GM21619 (cell line): ENCODE measurements around the gene FBP2.
"Not testable (repeated sequence)": the region's sequence is repeated elsewhere in the genome, so short reads cannot be mapped to it uniquely, and the experiment has no call there.

ENCODE experiments used
- ATAC-seq: cut with Tn5 transposase; IDR thresholded peaks from one replicate; pipeline ENCODE4 v1.9.1; 2021; ENCODE audit not compliant: unreplicated experiment

Gene FBP2

GRCh38 chr9:94564279-94564678, 29.3 kb downstream of the FBP2 start:
- ATAC-seq = not testable (repeated sequence)

DNA sequence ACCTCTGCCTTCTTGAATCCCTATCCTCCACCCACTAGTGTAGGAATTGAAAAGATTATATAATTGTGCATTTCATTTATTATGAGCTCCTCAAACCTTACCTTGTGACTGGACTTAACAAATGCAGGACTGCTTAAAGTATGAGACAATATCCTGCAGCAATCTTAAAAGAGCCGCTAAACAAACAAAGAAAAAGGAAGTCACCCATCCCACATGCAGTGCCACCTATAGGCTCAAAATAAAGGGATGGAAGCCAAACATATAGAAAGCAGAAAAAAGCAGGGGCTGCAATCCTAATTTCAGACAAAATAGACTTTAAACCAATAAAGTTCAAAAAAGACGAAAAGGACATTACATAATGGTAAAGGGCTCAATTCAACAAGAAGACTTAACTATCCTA, 30.1 kb downstream of the FBP2 start:
- no peak for ATAC-seq

- ATAC-seq = no peak
These were observed 33.4 kb downstream of the FBP2 start for GRCh38 chr9:94560237-94560636.

DNA sequence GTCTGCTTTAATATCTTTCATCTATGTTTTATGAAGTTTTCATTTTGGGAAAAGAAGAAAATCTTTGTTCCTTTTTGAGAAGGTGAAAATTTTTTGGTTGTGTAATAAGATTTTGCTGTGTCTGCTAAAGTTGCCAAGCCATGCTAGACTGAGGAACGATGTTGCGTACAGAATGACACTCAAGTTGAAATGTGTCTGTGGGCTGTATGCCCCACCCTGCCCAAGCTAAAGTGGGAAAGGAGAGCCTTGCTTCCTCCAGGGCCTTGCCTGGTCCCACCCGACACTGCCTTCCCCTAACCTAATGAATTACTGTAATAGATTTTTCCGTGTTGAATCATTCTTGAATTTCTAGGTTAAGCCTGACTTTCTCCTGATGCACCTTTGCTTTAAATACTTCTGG, 36.2 kb downstream of the FBP2 start:
- ATAC-seq = no peak

- ATAC-seq = no peak
These were observed 38.9 kb downstream of the FBP2 start, which contains the start of gene PCAT7 for GRCh38 chr9:94554439-94555331. TSS of gene PCAT7 (plus strand) at chr9:94555083.

DNA sequence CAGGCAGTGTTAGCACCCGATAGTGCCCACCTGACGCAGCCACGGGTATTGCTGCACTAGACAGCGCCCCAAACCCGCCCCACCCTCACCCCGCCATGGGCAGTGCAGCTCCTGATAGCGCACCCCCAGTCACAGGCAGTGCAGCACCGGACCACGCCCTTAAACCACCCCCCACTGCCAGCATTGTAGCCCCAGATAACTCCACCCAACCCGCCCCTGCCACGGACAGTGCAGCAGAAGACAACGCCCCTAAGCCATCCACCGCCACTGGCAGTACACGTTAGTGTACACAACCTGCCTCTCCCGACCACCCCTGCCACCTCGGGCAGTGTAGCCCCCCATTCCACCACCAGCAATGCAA, 39.6 kb downstream of the FBP2 start:
- no peak for ATAC-seq

DNA sequence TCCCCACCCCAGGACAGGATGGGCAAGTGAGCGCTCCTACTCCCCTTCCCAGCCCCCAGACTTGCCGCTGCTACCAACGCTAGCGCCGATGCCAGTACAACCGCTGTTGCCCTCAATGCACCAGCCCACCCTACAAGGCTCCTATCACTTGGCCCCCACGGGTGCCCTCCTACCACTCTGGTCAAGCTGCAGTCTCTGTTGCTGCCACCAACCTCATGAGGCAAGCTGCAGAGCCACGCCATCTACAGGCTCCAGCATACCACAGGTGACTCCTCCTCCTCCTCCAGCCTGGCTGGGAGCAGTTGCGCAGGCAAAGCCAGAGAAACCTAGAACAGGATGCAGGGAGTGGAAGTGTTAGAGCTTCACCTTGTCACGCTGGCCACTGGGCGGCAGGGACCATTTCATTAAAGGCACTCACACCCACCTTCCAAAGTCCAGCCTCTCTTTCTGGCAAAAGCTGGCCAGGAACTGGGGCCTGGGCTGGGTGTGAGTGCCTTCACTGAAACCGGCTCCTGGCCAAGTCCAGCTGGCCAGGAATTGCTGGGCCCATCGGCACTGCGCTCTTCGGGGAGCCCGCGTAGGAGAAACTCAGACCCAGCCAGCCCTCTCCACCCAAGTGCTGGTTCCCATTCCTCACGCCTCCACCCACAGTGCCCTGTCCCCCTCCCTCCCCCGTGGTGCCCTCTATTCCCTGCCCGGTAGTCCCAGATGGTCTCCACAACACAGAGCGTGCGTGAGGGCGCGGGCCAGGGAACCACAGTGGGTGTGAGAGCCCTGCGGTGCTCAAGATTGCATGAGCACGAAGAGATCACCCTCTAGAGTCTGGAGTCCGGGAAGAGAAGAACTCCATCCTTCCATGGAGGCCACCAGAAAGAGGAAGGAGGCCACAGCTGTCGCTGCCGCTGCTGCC, 40.3 kb downstream of the FBP2 start:
- no peak for ATAC-seq

DNA sequence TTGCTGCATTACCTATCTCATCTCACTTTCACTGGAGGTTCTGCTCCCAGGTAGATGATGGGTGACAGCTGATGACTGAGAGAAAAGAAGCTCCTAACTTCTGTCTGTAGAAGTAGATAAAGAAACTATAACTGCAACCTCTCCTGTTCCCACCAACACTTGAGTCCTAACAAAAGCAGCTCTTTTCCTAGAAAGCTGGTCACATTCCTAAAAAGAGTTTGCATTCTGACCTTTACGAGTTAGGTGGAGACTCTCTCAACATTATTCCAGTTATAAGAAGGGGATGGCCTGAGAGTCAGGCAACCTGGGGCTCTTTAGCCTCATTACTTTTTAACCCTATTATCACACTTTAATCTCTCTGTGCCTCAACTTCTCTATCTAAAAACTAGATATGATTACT, 47.7 kb downstream of the FBP2 start:
- ATAC-seq = no peak

DNA sequence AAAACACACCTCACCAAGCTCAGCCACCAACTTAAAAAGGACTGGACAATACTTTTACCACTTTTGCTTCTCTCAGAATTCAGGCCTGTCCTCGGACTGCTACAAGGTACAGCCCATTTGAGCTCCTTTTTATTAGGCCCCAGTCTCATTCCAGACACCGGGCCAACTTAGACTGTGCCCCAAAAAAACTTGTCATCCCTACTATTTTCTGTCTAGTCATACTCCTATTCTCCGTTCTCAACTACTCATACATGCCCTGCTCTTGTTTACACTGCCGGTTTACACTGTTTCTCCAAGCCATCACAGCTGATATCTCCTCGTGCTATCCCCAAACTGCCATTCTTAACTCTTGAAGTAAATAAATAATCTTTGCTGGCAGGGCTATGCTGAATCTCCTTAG, 49.3 kb downstream of the FBP2 start:
- ATAC-seq = not testable (repeated sequence)

GRCh38 chr9:94538908-94539307, 54.7 kb downstream of the FBP2 start:
- no peak for ATAC-seq

DNA sequence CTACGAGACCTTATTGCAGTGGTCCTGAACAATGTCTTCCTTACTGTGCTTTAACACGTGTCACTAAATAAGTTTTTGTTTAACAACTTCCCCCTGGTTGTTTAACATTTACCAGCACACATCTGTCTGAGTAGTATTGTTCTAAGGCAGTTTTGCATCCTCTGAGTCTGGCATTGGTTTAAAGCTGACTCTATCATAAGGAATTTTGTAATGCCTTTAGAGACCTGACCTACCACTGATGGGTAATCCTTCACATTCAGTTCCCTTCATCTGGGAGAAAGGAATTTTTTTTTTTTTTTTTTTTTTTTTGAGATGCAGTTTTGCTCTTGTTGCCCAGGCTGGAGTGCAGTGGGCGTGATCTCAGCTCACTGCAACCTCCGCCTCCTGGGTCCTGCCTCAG, 58.7 kb downstream of the FBP2 start:
- ATAC-seq = no peak

DNA sequence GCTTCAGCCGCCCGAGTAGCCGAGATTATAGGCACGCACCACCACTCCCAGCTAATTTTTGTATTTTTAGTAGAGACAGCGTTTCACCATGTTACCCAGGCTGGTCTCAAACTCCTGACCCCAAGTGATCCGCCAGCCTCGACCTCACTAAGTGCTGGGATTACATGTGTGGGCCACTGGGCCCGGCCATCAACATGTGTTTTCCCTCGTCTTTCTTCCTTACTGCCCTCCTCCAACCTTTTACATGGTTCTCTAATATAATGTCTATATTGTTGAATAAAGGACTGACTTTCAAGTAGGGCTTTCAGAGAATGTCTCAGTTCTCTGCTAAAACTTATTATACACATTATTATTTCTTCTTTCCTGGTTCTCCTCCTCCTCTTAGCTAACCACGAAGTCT, 60.0 kb downstream of the FBP2 start:
- no peak for ATAC-seq

DNA sequence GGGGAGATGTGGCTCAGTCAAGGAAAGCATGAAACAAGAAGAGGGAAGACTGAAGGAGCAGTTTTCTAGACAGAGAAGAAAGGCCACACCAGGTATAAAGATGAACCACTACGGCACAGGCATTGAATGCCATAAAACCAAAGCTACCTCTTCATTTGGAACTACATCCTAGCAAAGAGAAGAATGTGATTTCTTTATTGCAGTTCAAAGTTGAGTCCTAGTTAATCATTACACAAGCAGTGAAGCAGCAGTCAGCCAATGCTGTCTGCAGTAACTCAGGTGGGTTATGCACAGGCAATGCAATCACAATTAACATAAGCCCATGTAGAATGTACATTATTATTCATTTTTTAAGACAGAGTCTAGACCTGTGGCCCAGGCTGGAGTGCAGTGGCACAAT, 60.5 kb downstream of the FBP2 start:
- no peak for ATAC-seq

- no peak for ATAC-seq
These were observed 64.7 kb downstream of the FBP2 start for GRCh38 chr9:94528886-94529285.

DNA sequence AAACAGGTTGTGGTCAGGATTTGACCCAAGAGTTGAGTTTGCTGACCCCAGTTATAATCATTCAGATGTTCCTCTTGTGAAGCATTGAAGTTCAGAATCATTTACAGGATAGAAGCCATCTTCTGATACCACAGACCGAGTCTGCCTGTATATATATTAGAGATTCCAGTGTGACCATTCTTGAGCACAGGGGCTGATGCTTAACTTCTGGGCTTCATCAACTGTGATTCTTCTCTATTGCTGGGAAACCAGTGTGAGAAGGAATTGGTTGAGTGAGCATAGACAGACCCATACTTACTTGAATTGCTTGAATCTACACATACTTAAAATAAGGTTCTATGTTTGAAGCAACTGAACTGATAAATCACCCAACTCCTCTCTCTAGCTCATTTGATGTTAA, 66.7 kb downstream of the FBP2 start:
- ATAC-seq = no peak

GRCh38 chr9:94526271-94526670, 67.4 kb downstream of the FBP2 start:
- no peak for ATAC-seq

DNA sequence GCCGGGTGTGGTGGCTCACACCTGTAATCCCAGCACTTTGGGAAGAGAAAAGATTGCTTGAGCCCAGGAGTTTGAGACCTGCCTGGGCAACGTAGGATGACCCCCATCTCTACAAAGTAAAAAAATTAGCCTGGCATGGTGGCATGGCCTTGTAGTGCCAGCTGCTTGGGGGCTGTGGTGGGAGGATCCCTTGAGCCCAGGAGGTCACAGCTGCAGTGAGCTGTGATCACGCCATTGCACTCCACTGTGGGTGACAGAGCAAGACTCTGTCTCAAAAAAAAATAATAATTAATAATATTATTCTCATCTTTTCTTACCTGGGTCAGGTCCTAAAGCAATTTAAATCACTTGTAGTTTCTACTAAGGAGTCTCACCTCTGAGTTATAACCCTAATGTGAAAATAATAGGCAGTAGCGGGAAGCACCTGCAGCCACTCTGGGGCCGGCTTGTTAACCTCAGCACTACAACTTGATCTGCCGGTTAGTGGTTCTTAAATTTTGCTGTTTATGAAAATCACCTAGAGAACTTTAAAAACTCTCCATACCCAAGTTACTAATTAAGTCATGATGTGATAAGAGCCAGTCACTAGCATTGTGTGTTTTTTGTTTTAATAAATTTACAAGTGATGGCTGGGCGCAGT, 68.1 kb downstream of the FBP2 start:
- no peak for ATAC-seq

GRCh38 chr9:94517254-94517653, 76.4 kb downstream of the FBP2 start:
- no peak for ATAC-seq

- ATAC-seq = no peak
These were observed 78.9 kb downstream of the FBP2 start for GRCh38 chr9:94514722-94515121.

DNA sequence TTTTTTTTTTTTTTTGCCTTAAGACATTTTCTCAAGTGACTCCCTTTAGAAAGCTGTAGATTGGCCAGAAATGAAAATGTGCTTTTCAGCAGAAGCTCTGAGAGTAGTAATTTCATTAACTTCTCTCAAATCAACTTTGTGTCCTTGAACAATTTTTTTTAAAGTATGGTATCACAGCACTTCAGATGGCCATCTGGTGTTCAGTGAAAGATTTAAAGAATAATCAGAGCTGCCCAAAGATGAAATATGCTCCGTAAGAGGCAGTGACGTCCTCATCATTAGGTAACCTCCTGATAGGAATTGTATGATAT, 81.7 kb downstream of the FBP2 start:
- ATAC-seq = no peak

GRCh38 chr9:94511134-94511954, 82.3 kb downstream of the FBP2 start:
- no peak for ATAC-seq
